Mammary epithelial cell (primary cell): Measurements from ENCODE around the gene KRTAP10-5.
"Not testable (repeated sequence)": the region's sequence is repeated elsewhere in the genome, so short reads cannot be mapped to it uniquely, and the experiment has no call there.

ENCODE experiments used
- EZH2 ChIP-seq: IDR thresholded peaks from 2 replicates; pipeline ENCODE4 v1.6.1; 2012; ENCODE audit warnings: low read length, inconsistent platforms, borderline replicate concordance
- TF ChIP-seq, protein P1 (sequence below), 2 donors: IDR thresholded peaks in 1 of 2; conservative IDR thresholded peaks in 1 of 2; 2 replicates each; pipeline ENCODE4 v1.5.1; 2011 to 2012; ENCODE audit warnings: inconsistent platforms in 2 of 2, low read length in 2 of 2, mild to moderate bottlenecking in 2 of 2, control low read depth in 1 of 2, low read depth in 1 of 2; ENCODE audit not compliant: insufficient read depth in 1 of 2; ENCODE audit errors: extremely low read depth in 1 of 2

DNA sequence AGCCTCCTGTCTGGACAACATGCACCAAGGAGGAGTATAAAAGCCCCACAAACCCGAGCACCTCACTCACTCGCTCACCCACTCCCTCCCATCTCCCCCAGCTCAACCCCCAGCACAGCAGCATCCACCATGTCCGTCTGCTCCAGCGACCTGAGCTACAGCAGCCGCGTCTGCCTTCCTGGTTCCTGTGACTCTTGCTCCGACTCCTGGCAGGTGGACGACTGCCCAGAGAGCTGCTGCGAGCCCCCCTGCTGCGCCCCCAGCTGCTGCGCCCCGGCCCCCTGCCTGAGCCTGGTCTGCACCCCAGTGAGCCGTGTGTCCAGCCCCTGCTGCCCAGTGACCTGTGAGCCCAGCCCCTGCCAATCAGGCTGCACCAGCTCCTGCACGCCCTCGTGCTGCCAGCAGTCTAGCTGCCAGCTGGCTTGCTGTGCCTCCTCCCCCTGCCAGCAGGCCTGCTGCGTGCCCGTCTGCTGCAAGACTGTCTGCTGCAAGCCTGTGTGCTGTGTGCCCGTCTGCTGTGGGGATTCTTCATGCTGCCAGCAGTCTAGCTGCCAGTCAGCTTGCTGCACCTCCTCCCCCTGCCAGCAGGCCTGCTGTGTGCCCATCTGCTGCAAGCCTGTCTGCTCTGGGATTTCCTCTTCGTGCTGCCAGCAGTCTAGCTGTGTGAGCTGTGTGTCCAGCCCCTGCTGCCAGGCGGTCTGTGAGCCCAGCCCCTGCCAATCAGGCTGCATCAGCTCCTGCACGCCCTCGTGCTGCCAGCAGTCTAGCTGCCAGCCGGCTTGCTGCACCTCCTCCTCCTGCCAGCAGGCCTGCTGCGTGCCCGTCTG is 6.6 kb downstream of the KRTAP10-5 start, which contains the start of gene KRTAP10-4:
- TF ChIP-seq, protein P1, sequence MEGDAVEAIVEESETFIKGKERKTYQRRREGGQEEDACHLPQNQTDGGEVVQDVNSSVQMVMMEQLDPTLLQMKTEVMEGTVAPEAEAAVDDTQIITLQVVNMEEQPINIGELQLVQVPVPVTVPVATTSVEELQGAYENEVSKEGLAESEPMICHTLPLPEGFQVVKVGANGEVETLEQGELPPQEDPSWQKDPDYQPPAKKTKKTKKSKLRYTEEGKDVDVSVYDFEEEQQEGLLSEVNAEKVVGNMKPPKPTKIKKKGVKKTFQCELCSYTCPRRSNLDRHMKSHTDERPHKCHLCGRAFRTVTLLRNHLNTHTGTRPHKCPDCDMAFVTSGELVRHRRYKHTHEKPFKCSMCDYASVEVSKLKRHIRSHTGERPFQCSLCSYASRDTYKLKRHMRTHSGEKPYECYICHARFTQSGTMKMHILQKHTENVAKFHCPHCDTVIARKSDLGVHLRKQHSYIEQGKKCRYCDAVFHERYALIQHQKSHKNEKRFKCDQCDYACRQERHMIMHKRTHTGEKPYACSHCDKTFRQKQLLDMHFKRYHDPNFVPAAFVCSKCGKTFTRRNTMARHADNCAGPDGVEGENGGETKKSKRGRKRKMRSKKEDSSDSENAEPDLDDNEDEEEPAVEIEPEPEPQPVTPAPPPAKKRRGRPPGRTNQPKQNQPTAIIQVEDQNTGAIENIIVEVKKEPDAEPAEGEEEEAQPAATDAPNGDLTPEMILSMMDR (conservative IDR thresholded peaks at IDR 0.05 in 1 of 2, IDR thresholded peaks at IDR 0.05 in 1 of 2; ENCODE audit: extremely low read depth in 1 of 2, insufficient read depth in 1 of 2, low read depth in 1 of 2, low read length in 2 of 2) = not testable (repeated sequence)
- TF ChIP-seq EZH2 = not testable (repeated sequence)
